Stimulated activated CD8-positive, alpha-beta memory T cell treated with anti-CD3 and anti-CD28 coated beads, Interleukin-4, amount 100 ng/mL, for 4 hours (primary cell): Measurements from ENCODE around the gene ODC1.
"Not testable (repeated sequence)": the region's sequence is repeated elsewhere in the genome, so short reads cannot be mapped to it uniquely, and the experiment has no call there.

Source experiments
- DNase-seq, 2 donors: peaks; one replicate each; pipeline ENCODE4 v3.0.0-alpha.2; 2020; ENCODE audit warnings: low read depth in 2 of 2, low spot score in 1 of 2

Gene ODC1

GRCh38 chr2:10453905-10454298, 5.8 kb upstream of the ODC1 start:
- no peak for DNase-seq

- no peak for DNase-seq
Measured at GRCh38 chr2:10452956-10453904, 5.1 kb upstream of the ODC1 start.

DNA sequence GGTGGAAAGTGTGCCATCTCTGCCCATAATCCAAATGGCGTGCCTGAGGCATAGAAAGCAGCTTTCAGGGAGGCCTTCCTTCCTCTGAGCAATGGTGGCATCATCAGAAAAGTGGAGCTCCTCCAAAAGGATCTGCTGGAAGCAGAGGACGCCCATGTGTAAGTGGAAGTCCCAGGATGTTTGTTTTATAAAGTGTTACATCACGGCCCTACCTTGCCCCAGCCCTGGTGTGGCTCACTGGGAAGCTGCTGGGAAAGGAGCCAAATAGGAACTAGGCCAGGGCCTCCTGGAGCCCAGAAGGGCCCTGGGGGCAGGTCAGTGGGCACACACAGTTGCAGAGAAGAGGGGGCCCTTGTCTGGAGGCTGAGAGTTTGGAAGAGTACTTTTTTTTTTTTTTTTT, 4.2 kb upstream of the ODC1 start:
- DNase-seq, result no peak

GRCh38 chr2:10451819-10452218, 3.7 kb upstream of the ODC1 start:
- DNase-seq, result no peak

- DNase-seq, result no peak
Measured at GRCh38 chr2:10449838-10450691, 1.9 kb upstream of the ODC1 start.

DNA sequence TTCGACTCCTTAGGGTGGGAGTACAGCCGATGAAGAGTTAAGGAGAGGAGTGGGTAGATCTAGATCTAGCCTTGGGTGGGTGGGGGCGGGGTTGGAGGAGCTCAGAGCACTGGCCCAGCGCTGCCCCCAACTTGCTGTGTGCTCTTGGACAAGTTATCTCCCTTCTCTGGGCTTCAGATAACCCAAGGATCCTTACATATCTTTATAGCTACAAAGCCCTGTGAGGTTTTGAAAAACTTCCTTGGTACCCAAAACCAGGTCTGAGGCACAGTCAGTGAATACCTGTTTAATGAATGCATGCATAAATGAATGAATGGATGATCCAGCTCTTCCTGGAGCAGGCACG, 1.3 kb upstream of the ODC1 start:
- DNase-seq, result no peak

DNA sequence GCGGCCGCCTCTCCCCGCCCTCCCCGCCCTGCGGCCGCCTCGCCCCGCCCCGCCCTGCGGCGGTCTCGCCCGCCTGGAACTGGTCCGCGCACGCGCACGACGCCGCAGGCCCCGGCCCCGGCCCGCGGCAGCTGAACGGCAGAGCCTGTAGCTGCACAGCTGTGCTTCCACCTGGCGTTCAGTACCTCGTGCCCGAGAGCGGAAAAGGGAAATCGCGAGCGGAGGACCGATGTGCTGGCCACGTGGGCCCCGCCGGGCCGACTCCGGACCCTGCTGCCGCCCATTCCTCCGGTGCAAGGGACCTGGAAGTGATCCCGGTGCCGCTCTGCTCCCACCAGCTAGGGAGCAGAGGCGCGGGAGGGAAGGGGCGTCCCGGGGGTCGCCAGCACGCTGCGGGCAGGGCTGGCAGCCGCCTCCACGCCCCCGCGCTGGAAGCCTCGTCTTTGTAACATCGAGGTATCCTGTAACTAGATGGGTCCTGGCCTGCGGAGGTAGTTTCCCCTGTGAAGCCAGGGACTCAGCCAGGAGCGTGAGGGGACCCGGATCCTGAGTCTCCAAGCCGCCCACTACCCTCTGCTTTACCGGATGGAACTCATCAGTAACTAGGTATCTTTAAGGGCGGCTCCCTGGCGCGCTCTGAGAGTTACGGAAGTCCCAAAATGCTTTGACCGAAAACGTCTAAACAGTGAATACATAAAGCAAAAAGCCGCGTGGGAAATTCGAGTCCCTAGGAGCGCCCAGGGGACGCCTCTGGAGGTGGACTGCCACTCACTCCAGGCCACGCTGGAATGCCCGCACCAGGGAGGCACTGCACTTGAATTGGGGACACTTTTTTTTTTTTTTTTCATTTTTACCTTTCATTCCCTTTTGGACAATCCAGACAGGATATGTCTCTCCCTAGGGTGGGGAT, 704 bp upstream of the ODC1 start:
- DNase-seq, result peak; percentile 77 to 86

GRCh38 chr2:10447300-10447894, 730 bp downstream of the ODC1 start:
- DNase-seq, result peak in 1 of 2 donors; percentile 13

GRCh38 chr2:10446631-10447030, 1.5 kb downstream of the ODC1 start:
- no peak for DNase-seq

DNA sequence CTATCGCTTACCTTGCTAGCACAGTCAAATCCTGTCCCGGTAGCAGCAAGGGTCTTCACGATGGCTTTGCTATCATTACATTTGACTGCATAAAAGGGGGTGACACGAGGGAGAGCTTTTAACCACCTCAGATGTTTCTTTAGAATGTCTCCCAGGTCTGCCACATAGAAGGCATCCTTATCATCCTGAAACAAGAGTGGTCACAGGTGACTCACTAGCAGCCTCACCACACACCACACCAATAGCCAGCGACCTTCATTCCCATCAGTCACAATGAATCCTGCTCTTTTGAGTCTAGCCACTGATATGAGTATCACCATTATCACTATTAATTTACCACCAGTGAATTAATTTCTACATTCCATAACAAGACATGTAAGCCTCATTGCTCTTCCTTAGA, 3.7 kb downstream of the ODC1 start:
- no peak for DNase-seq

DNA sequence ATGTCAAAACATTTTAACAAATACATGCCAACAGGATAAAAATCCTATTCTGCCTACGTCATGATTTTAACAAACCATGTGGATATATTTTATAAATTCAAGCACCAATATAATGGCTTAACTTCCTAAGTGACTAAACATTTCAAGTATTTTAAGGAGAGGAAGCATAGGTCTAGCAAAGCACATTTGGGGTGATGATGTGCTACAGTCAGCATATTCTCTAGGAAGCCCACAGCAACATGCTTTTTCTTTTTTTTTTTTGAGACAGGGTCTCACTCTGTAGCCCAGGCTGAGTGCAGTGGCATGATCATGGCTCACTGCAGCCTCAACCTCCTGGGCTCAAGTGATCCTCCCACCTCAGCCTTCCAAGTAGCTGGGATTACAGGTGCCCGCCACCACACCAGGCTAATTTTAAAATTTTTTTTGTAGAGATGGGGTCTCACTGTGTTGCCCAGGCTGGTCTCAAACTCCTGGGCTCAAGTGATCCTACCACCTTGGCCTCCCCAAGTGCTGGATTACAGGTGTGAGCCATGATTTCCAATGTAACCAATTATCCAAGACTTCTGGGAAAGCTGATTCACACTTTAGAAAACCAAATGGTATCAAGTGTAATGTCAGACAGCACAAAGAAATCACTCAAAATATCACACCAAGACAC, 5.5 kb downstream of the ODC1 start:
- DNase-seq, result not testable (repeated sequence)

DNA sequence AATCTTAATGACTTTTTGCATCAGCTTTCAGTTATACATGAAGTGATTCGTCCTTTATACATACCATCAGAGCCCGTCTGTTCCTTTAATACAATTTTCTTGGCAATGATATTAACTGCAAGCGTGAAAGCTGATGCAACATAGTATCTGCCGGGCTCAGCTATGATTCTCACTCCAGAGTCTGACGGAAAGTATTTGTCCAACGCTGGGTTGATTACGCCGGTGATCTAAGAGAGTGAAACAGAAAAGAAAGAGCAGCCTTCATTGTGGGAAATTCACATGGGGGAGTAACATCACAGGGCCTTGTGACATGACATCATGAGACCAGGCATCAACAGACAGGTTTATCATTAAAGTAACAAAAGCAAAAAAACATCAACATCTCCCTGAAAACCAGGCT, 6.2 kb downstream of the ODC1 start:
- DNase-seq, result no peak

- DNase-seq, result no peak
Measured at GRCh38 chr2:10440736-10441135, 7.4 kb downstream of the ODC1 start.

- no peak for DNase-seq
Measured at GRCh38 chr2:10439971-10440370, 8.2 kb downstream of the ODC1 start.

DNA sequence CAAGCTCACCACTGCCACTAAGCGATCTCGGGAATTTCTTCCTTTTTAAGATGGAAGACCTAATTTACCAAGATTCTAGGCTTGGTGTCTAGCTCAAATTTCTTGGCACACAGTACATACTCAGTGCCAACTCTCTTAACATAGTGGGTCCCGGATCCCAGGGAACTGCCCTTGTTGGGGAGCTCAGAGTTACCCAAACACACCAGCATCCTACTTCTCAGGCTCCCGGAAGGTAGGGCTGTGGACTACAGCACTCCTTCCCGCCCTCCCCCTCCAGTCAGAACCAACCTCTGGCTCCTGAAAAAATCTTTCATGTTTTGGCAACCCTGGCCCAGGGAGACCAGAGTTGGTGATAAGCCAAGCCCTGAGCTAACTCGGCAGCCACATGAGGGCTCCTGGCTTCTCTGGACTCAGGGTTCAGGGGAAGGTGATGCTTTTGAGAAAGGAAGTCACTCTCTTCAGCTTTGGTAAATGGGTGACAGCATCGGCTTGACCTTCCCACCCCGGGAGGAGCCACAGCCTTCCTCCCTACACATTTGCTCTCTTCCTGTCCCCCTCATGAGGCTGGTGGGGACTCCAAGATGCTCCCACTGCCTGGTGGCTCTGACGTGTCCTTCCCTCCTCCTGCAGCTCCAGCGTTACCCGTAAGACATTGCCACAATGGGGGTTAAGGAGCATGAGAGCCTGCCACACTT, 8.8 kb downstream of the ODC1 start:
- DNase-seq, result no peak

DNA sequence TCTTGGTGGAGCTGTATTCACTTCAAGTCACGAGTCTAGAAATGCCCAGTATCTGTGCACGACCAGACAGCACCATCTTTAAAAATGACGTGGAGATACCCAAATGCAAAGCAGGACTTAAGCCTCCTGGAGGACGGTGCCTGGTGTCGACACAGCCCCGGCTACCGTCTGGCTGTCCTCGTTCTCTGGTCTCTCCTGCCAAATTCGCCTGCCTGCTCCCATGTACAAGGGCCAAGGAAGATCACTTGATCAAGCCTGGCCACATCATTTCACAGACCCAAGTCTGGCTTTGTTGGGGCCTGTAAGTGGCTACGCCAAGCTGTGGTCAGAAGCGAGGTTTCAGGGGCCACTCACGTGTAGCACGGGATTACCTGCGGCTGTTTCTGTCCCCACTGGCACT, 9.4 kb downstream of the ODC1 start:
- DNase-seq, result no peak

GRCh38 chr2:10437806-10438205, 10.3 kb downstream of the ODC1 start:
- no peak for DNase-seq

- DNase-seq, result no peak
Measured at GRCh38 chr2:10436583-10437110, 11.5 kb downstream of the ODC1 start.

DNA sequence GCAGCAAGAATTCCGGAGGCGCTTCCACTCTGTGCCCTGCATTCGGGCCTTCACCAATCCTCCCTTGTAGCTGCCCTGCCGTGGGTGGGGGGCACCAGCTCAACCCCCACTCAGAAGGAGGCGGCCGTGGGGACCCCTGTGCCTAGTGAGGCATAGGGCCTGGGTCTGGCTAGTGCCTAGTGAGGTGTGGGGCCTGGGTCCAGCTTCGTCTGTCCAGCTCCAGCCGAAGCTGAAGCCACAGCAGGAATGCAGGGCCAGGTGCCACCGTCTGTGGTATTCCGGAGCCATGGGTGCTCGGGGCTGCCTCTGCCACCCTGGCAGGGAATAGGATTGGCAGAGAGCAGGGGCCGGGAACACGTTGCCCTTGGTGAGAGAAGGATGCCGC, 12.3 kb downstream of the ODC1 start:
- DNase-seq, result no peak
